Measurements from ENCODE around the gene SYNDIG1.

The SYNDIG1 gene

DNA sequence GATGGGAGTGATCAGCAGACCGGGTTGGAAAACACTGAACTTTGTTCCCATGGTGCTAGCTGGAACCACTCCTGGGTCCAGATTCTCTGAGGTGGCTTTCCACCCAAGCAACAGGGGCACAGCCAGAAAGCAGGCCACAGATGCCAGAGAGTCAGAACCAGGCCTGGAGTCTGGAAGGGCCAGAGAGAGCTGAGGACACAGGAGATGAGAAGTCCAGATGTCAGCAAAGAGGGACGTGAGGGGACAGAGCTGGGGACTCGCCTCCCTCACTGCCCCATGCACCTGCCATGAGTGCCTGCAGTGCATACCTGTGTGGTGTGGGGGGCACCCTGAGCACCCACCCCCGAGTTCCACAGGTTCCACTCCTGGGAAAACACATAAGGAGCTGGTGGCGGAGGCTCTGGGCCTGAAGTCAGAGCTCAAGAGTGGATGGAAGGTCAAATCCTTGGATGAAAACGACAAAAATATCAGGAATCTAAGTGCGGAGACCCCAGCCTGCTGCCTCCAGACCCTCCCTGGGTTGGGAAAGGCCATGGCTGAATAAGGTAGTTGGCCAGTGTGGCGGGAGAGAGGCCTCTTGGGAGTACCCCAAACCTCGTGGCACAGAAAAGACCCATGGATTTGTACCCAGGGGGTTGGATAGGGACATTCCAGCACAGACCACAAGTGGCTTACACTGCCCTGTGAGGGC is 224.2 kb downstream of the SYNDIG1 start:
- DNase-seq (ENCODE audit: low read depth in 2 of 2): no peak

- DNase-seq (ENCODE audit: low read depth in 2 of 2): no peak
Observed at GRCh38 chr20:24694157-24694726, 224.8 kb downstream of the SYNDIG1 start.

- no peak for DNase-seq (ENCODE audit: low read depth in 2 of 2)
Observed at GRCh38 chr20:24694727-24695528, 225.5 kb downstream of the SYNDIG1 start.

- no peak for DNase-seq (ENCODE audit: low read depth in 2 of 2)
Observed at GRCh38 chr20:24695529-24696225, 226.2 kb downstream of the SYNDIG1 start.

- DNase-seq (ENCODE audit: low read depth in 2 of 2): no peak
Observed at GRCh38 chr20:24696396-24696795, 227.0 kb downstream of the SYNDIG1 start.

GRCh38 chr20:24697411-24697810 is 228.0 kb downstream of the SYNDIG1 start:
- DNase-seq (ENCODE audit: low read depth in 2 of 2): no peak

DNA sequence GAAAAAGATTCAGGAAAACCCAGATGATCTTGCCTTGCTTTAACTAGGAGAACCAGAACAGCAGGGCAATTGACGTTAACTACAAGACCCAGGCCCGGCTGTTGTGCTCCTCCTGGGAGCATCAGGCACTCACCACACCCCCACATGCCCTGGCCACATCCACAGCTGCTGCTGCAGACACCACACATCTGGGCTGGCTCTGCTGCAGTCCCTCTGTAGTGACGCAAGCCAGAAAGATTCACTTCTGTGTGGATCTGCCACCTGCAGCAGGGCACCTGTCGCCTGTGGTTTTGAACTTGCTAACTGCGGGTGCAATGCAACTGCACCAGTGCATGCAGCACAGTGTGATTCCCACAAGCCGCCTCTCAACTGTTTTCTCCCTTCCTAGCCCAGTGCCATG is 228.8 kb downstream of the SYNDIG1 start:
- no peak for DNase-seq (ENCODE audit: low read depth in 2 of 2)

- no peak for DNase-seq (ENCODE audit: low read depth in 2 of 2)
Observed at GRCh38 chr20:24698706-24699206, 229.3 kb downstream of the SYNDIG1 start.

DNA sequence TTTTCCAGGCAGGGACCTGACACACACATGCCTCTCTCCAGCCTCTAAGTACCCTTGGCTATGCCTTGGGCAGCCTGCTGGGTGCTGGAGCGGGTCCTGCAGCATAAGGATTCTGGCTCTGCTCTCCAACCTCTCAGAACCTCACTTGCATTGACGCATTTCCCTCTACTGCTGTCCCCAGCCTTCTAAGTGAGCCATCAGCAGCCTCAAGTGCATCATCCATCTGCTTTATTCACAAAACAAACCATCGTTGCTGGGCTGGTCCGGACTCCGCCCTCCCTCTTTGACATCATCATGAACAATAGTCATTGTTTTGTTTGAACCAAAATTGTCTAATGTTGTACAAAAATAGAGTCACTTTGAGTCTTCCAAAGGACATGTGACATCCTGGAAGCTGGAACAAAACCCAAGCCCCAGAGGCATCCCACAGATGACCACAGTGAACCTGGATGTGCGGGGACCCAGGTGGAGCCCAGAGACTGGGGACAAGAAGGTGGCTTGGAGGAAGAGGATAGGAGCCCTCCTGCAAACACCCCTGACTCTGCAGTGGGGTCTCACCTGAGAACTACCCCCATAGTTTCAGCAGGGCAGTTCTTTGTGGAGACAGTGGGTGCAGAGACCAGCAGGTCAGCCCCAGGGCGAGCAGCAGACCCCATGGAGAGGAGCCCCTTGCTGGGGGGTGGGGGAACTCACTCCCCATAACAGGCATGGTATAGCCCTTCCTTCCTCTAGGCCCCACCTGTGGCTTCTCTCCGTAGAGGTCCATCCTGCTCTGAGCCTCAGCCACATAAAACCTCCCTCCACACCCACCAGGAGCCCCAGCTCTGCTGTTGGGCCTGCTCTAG is 230.1 kb downstream of the SYNDIG1 start:
- no peak for DNase-seq (ENCODE audit: low read depth in 2 of 2)

- no peak for DNase-seq (ENCODE audit: low read depth in 2 of 2)
Observed at GRCh38 chr20:24700166-24700860, 230.9 kb downstream of the SYNDIG1 start.

DNA sequence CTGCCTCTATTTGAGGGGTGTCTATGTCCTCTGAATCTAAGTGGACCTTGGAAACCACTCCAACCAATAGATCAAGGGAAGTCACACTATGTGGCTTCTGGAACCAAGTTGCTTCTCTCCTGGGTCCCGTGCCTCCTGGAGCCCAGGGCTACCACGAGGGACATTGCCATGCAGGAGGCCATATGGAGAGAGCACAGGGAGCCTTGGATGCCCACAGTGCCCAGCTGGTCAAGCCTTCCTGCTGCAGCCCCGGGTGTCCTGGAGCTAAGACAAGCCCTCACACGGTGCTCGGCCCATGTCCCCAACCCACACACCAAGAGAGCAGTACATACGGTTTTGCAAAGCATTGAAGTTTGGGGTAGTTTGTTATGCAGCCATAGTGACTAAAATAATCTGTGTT is 231.6 kb downstream of the SYNDIG1 start:
- DNase-seq (ENCODE audit: low read depth in 2 of 2): no peak

- DNase-seq (ENCODE audit: low read depth in 2 of 2): no peak
Observed at GRCh38 chr20:24701668-24702067, 232.2 kb downstream of the SYNDIG1 start.

DNA sequence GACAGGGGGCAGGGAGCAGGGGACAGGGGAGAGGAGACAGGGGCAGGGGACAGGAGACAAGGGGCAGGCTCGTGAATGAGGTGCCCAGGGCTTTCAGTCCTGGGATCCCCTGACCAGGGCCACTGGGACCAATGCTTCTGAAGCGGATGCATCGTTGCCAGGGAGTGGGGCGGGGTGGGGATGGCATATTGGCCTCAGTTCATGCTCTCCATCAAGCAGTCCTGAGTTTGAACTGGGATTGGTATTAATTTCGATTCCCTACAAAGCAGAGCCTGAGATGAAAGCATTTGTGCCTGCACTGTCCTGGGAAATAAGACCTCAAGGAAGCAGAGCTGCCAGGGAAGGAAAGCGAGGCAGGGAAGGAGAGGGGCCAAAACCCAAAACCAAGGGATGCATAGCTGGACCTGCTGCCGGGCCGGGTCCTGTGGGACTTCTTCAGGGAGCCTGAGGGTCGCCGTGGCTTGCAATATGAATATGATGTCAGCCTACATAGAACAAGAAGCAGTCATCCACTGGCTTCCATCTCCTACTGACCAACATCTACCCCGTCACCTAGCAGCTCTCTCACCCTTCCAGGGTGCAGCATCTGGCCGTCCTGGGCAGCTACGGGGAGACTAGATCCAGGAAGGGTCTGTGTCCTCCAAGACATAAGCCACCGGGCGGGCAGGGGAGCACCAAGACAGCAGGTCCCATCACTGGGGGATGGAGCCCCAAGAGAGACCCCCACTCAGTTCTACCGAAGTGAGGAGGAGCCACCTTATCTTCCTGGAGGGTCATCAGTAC is 233.3 kb downstream of the SYNDIG1 start:
- no peak for DNase-seq (ENCODE audit: low read depth in 2 of 2)

GRCh38 chr20:24703284-24703610 is 233.8 kb downstream of the SYNDIG1 start:
- DNase-seq (ENCODE audit: low read depth in 2 of 2): no peak

- no peak for DNase-seq (ENCODE audit: low read depth in 2 of 2)
Observed at GRCh38 chr20:24704899-24705298, 235.5 kb downstream of the SYNDIG1 start.

GRCh38 chr20:24705486-24705885 is 236.1 kb downstream of the SYNDIG1 start:
- DNase-seq (ENCODE audit: low read depth in 2 of 2): no peak

DNA sequence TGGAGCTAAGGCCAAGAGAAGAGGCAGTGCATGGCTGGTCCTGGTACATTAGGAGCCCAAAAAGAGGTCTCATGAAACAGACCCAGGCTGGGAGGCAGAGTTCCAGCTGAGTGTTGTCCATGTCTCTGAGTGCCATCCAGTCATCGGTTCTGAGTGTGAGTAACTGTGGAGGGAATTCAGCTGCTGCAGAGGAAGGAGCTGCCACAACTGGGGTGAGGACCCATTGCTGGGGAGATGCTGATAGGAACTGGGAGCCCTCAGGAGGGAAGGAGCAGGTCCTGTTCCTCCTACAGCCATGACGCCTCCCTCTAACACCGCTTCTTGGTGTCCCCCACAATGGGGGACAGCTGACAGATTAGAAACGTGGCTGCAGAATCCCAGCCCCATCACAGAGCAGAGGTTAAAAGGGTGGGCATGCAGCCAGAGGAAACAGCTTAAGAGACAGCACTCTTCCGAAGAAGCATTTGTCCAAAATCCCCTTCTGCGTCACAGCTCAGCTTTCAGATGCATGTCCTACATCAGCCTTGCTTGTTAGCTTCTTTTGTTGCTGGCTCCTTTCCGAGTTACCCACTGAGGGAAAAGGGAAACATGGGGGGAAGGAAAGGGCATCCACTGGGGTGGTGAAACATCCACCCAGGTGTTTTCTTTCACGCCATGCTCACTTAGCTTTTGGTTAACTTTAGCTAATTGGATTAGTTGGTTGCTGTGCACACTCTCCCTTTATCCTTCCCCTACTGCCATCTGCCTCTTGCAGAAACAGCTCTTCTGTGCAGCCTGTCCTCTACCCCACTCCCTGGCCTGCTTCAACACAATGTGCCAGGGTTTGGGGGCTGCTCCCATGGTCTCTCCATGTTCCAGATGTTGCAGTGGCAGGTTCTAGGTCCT is 239.2 kb downstream of the SYNDIG1 start:
- no peak for DNase-seq (ENCODE audit: low read depth in 2 of 2)
